Neutrophil (primary cell): ENCODE data around the gene OR5H6.

Source experiments
- H3K27ac ChIP-seq: fragments of 200-600 bp; sonication (generic); 2 replicates; pipeline ENCODE4 v1.5.1; 2016; ENCODE audit warnings: mild to moderate bottlenecking, moderate library complexity
- H3K27me3 ChIP-seq: fragments of 200-600 bp; sonication (generic); 2 replicates; pipeline ENCODE4 v1.6.0; 2016; ENCODE audit warnings: mild to moderate bottlenecking
- H3K36me3 ChIP-seq: fragments of 200-600 bp; sonication (generic); 2 replicates; pipeline ENCODE4 v1.5.1; 2017
- H3K4me1 ChIP-seq, 2 experiments: fragments of 200-600 bp in 1 of 2; sonication (generic) in 1 of 2; 1 replicate in 1 of 2; 2 replicates in 1 of 2; pipeline versions ENCODE4 v1.5.1 to v1.6.1; 2013 to 2016; ENCODE audit warnings: low read depth in 1 of 2, low read length in 1 of 2, mild to moderate bottlenecking in 1 of 2, moderate library complexity in 1 of 2; ENCODE audit not compliant: control insufficient read depth in 1 of 2, insufficient read depth in 1 of 2
- H3K4me3 ChIP-seq, 2 experiments: fragments of 200-600 bp in 1 of 2; sonication (generic) in 1 of 2; 1 replicate in 1 of 2; 2 replicates in 1 of 2; pipeline ENCODE4 v1.5.1; 2013 to 2016; ENCODE audit warnings: low read depth in 1 of 2, low read length in 1 of 2, mild to moderate bottlenecking in 1 of 2, moderate library complexity in 1 of 2
- H3K9me3 ChIP-seq: fragments of 200-600 bp; sonication (generic); 2 replicates; pipeline ENCODE4 v1.5.1; 2016
- CTCF ChIP-seq: fragments of 200-600 bp; sonication (generic); IDR thresholded peaks from 2 replicates; pipeline ENCODE4 v1.5.1; 2016; ENCODE audit warnings: antibody characterized with exemption

The OR5H6 gene

DNA sequence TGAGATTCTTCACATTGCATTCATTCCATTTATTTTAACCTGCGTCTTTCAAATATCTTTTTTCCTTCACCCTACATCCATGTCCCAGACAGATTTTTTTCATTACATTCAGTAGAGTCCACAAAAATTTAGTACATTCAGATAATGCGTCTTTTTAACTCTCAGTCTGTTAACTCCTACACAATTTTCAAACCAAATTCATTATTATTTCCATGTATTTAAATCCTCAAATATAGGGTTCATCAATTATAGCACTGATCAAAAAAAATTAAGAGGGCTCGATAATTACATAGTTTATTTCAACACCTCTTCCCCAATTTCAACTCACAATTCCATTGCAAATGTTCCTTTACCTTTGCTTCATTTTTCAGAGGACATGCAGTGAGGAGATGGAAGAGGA, at the start of gene OR5H6:
OR5H6 (plus strand) TSS at position 301 of the 400 bp plus-strand sequence; CDS start at position 390, 89 bp downstream.
- Histone ChIP-seq H3K36me3 (no peaks in the 10 kb centered on the region), H3K4me3 (no peak within 1 kb of the TSS), H3K27ac (no peak within 1 kb of the TSS), H3K27me3 (no peaks in the 10 kb centered on the region), H3K9me3 (no peaks in the 10 kb centered on the region), H3K4me1 (no peaks in the 10 kb centered on the region)
- TF ChIP-seq CTCF: no peak

DNA sequence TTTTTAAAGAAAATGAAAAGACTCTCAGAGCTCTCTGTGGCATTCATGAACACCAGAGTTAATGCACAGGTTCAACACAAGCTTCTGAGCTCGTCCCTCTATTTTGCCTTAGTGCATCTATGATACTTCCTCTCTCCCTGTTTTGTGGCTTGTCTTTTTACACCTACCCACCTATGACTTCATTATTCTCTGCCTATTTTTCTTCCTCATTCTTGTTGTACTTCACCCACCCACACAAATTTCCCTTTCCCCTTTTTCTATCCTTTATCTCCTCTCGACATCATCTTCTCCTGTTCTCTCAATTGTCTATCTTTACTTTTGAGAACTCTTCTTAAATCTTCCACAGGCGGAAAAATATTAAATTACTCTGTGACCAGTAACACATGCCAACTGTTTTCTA, 49.0 kb upstream of the OR5H6 start:
- Histone ChIP-seq H3K4me1 (no peaks in the 10 kb centered on the region), H3K36me3 (no peaks in the 10 kb centered on the region), H3K27ac (no peak overlapping the region), H3K9me3 (no peaks in the 10 kb centered on the region), H3K27me3 (no peaks in the 10 kb centered on the region), H3K4me3 (no peak overlapping the region)
- no peak for TF ChIP-seq CTCF

DNA sequence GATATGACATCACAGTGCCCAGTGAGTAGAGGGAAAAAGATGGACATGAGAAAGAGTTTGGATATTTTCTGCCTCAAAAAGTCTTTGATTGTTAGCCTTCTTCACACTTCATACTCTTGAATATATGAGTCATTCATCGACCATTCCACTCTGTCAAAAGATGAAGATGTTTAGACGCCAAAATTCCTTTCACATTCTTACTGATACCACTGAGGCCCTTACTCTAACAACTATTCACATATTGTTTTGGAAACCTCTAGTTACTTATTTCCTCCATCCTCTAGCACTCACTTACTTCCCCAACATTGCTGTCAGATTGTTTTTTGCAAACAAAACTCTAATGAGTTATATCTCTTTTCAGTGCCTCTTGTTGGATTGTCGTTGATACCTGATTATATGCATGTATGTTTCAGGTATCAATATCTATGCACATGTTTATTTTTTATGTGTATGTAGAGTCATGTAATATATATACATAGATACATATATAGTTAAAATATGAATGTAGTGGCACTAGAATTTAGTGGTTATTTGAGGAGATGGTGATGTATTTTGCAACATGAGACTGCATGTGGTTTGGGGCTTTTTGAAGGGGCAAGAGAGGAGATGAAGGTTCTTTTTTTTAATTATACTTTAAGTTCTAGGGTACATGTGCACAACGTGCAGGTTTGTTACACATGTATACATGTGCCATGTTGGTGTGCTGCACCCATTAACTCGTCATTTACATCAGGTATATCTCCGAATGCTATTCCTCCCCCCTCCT, 40.0 kb upstream of the OR5H6 start:
- Histone ChIP-seq H3K36me3 (no peaks in the 10 kb centered on the region), H3K4me1 (no peaks in the 10 kb centered on the region), H3K9me3 (no peaks in the 10 kb centered on the region), H3K27ac (no peak overlapping the region), H3K27me3 (no peaks in the 10 kb centered on the region), H3K4me3 (no peak overlapping the region)
- no peak for TF ChIP-seq CTCF

DNA sequence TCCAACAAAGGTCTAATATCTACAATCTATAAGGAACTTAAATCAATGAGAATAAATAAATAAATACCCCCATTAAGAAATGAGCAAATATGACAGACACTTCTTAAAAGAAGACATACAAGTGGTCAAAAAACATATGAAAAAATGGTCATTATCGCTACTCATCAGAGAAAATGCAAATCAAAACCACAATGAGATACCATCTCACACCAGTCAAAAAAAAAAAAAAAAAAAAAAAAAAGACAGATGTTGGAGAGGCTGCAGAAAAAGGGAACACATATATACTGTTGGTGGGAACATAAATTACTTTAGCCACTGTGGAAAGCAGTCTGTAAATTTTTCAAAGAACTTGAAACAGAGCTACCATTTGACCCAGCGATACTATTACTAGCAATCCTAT, 31.6 kb upstream of the OR5H6 start:
- no peaks in the 10 kb centered on the region for H3K36me3 ChIP-seq
- no peaks in the 10 kb centered on the region for H3K9me3 ChIP-seq
- no peak for TF ChIP-seq CTCF
- H3K4me3 ChIP-seq: no peak overlapping the region
- no peaks in the 10 kb centered on the region for H3K27me3 ChIP-seq
- no peaks in the 10 kb centered on the region for H3K4me1 ChIP-seq
- H3K27ac ChIP-seq: no peak overlapping the region

GRCh38 chr3:98233468-98233867, 30.6 kb upstream of the OR5H6 start:
- H3K9me3 ChIP-seq: no peaks in the 10 kb centered on the region
- H3K4me3 ChIP-seq: no peak overlapping the region
- H3K36me3 ChIP-seq: no peaks in the 10 kb centered on the region
- no peaks in the 10 kb centered on the region for H3K4me1 ChIP-seq
- no peak for TF ChIP-seq CTCF
- H3K27me3 ChIP-seq: no peaks in the 10 kb centered on the region
- no peak overlapping the region for H3K27ac ChIP-seq
